GM21515 (cell line): ENCODE results near the gene TNRC6B.
"Not testable (repeated sequence)": the region's sequence is repeated elsewhere in the genome, so short reads cannot be mapped to it uniquely, and the experiment has no call there.

Experiments
- ATAC-seq: cut with Tn5 transposase; IDR thresholded peaks from one replicate; pipeline ENCODE4 v1.9.1; 2021; ENCODE audit not compliant: unreplicated experiment

Gene TNRC6B, protein sequence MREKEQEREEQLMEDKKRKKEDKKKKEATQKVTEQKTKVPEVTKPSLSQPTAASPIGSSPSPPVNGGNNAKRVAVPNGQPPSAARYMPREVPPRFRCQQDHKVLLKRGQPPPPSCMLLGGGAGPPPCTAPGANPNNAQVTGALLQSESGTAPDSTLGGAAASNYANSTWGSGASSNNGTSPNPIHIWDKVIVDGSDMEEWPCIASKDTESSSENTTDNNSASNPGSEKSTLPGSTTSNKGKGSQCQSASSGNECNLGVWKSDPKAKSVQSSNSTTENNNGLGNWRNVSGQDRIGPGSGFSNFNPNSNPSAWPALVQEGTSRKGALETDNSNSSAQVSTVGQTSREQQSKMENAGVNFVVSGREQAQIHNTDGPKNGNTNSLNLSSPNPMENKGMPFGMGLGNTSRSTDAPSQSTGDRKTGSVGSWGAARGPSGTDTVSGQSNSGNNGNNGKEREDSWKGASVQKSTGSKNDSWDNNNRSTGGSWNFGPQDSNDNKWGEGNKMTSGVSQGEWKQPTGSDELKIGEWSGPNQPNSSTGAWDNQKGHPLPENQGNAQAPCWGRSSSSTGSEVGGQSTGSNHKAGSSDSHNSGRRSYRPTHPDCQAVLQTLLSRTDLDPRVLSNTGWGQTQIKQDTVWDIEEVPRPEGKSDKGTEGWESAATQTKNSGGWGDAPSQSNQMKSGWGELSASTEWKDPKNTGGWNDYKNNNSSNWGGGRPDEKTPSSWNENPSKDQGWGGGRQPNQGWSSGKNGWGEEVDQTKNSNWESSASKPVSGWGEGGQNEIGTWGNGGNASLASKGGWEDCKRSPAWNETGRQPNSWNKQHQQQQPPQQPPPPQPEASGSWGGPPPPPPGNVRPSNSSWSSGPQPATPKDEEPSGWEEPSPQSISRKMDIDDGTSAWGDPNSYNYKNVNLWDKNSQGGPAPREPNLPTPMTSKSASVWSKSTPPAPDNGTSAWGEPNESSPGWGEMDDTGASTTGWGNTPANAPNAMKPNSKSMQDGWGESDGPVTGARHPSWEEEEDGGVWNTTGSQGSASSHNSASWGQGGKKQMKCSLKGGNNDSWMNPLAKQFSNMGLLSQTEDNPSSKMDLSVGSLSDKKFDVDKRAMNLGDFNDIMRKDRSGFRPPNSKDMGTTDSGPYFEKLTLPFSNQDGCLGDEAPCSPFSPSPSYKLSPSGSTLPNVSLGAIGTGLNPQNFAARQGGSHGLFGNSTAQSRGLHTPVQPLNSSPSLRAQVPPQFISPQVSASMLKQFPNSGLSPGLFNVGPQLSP (N-terminal part only)

GRCh38 chr22:40177738-40178416 is at the start of gene TNRC6B:
Gene TNRC6B (plus strand): TSS chr22:40177925. CDS start chr22:40178136, 211 bp downstream.
- peak; percentile 76 for ATAC-seq

- ATAC-seq: no peak
These were observed 48.7 kb upstream of the TNRC6B start for GRCh38 chr22:40128989-40129388.

DNA sequence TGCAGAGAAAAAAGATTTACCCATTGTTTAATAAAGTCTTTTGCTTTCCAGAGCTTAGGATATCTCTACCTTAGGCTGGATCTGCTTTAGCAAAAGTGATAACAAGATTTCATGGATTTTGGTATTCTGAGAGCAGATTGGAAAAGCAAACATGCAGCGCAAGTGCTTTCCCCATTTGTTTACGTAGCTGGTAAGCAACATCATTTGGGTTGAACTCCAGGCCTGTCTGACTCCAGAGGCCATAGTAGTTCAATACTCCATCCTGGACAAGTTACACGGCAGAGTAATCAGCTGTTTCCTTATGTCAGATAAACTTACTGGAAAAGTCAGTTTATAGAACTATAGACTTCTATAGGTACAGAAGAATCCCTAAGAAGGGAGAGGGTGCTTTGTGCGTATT is 40.6 kb upstream of the TNRC6B start:
- ATAC-seq: no peak

- no peak for ATAC-seq
These were observed 38.9 kb upstream of the TNRC6B start for GRCh38 chr22:40138866-40139265.

DNA sequence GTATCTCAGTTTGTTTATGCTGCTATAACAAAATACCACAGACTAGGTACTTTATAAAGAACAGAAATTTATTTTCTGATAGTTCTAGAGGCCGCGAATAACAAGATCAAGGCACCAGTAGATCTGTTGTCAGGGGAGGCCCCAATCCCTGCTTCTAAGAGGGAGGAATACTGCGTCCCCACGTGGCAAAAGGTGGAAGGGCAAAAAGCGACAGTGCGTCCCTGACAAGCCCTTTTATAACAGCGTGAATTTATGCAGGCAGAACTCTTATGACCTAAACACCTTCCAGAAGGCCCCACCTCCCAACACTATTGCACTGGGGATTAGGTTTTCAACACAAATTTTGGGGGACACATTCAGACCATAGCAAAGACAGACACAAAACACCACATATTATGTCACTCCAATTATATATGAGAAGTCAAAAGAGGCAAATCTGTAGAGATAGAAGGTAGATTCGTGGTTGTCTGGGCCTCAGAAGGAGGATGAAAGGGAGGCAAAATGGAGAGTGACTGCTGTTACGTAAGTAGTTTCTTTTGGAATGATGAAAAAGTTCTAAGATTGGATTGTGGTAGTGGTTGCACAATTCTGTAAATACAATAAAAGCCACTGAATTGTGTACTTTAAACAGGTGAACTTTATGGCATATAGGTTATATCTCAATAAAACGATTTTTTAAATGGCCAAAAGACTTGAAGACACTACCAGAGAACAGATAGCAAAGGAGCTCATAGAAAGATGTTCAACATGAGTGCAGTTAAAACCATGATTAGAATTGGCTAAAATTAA is 30.1 kb upstream of the TNRC6B start:
- no peak for ATAC-seq

DNA sequence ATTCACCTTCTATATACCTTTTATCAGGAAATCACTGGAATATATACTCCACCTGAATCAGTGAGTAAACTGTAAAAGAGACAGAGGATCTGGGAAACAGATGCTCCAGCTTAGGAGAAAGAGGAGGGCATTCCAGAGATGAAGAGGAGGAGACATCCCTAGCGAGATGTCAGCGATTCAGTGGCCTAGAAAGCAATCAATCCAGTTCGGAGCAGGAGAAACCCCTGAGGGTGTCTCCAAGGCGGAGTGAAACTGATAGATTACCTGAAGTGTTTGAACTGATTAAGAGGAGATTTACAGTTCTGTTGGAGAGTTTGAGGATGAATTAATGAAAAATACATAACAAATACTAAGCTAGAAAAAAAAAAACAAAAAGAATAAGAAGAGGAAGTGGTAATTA is 24.5 kb upstream of the TNRC6B start:
- ATAC-seq: no peak

- no peak for ATAC-seq
These were observed 24.0 kb upstream of the TNRC6B start for GRCh38 chr22:40153705-40154104.

- ATAC-seq: no peak
These were observed 21.7 kb upstream of the TNRC6B start for GRCh38 chr22:40156001-40156516.

GRCh38 chr22:40156682-40157081 is 21.0 kb upstream of the TNRC6B start:
- not testable (repeated sequence) for ATAC-seq

- ATAC-seq: no peak
These were observed 20.3 kb upstream of the TNRC6B start for GRCh38 chr22:40157330-40157945.

DNA sequence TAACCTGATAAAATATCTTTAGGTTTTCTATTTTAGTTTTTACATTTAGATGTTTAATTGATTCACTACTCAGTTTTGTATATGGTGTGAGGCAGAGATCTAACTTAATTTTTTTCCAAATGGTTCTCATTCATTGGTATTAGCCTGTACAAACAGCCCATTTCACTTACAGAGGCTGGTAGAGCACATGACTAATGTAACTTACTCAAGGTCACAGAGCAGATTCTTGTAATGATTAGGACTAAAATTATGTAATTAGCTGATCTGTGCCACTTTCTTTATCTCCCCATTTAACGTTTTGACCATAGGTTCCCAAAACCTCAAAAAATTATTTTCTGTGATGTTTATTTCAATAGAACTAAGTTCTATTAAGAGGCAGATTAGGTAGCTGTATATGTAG is 16.5 kb upstream of the TNRC6B start:
- no peak for ATAC-seq

DNA sequence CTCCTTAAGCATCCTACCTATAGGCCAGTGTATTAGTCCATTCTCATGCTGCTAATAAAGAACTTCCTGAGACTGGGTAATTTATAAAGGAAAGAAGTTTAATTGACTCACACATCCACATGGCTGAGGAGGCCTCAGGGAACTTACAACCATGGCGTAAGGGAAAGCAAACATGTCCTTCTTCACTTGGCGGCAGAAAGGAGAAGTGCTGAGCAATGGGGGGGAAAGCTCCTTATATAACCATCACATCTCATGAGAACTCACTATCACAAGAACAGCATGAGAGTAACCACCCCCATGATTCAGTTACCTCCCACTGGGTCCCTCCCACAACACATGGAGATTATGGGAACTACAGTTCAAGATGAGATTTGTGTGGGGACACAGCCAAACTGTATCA is 12.2 kb upstream of the TNRC6B start:
- ATAC-seq: not testable (repeated sequence)

GRCh38 chr22:40175611-40176244 is 2.0 kb upstream of the TNRC6B start:
- no peak for ATAC-seq

DNA sequence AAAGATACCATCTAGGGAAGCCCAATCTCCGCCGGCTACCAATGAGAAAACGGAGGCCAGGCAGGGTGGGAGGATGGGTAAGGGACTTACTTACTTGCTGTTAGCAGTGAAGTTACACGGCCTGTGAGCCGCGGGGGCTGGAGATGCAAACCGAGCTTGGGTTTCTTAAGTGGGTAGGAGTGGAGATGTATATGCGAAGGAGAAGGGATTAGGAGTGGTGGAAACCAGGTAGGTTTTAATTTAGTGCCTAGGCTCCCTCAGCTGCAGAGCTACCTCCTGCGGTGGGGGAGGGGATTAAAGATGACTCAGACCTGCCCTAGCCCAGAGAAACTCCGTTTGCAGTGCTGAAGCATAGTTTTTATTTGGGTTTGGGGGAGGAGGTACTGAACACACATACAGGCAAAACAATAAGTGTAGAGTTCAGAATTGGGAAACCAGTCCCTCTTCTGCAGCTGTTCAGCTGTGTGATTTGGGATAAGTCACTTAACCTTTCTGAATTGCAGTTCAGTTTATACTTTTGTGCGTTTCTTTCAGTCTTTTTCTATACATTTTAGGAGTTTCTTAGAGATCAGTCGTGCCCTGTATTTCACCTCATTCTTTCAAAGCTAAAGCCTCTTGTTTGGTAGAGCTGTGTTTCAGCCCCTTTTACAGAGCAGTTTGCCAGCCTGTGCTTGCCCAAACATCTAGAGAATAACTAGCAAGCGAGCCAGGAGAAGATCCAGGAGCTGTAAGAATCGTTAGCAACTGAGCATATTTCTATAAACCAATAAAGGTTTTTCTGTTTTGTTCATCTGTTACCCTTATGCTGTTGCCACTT is 596 bp upstream of the TNRC6B start:
- ATAC-seq: peak; percentile 15

- ATAC-seq: no peak
These were observed 988 bp downstream of the TNRC6B start for GRCh38 chr22:40178417-40179409.

DNA sequence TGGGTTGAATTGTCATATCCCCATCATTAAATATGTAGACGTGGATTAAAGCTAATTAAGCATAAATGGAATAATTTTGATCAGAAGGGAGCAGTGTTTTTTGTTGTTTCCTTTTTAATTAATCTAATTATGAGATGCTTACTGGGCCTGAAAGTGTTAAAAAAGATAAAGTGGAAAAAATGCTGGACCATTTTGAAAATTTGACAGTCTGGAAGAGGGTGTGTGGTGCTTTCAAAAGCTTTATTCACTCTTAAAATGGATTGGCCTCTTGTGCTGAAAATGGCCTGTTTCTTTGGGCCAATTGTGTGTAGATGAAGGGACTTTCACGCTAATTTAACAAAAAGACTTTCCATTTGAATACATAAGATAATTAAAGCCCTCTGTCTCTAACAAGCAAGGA is 1.8 kb downstream of the TNRC6B start:
- ATAC-seq: no peak

DNA sequence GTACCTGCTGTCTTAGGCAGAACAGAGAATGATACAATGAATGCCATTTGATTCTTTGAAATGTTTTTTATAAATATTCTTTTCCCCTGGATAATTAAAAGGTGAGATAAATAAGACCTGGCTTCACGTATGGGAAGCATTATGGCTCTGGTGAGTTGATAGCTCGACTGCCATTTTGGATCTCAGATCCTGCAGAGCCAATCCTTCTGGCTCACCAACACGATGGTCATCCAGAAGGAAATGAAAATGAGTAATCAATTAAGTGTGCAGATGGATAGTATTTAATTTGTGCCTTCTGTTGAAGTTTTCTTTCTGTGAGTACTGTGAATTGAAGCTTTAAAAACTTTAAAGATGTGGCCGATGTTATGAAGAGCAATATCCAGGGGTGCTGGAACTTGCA is 2.7 kb downstream of the TNRC6B start:
- ATAC-seq: no peak
